Naive B cell (primary cell): Measurements from ENCODE around the gene HNRNPL. TPM values are rescaled to one million over a fixed set of nuclear protein-coding genes. Genes with fewer than 3 reads are reported as not detected.
A peak's percentile ranks its signal among the peaks of the same experiment; 100 is the strongest.
"Not testable (repeated sequence)": the region's sequence is repeated elsewhere in the genome, so short reads cannot be mapped to it uniquely, and the experiment has no call there.

ENCODE experiments used
- ATAC-seq, 2 donors: fragments of 150-1000 bp; cut with Tn5 transposase; 2 replicates each; pipeline ENCODE4 v1.10.0; 2021; ENCODE audit warnings: low read depth in 2 of 2, mild to moderate bottlenecking in 2 of 2, moderate library complexity in 2 of 2
- DNase-seq: peaks from one replicate; pipeline ENCODE4 v3.0.0; 2022
- H3K27ac Mint-ChIP-seq, 6 donors: one replicate each; pipeline ENCODE4 v1.8.0; 2020 to 2022; ENCODE audit warnings: mild to moderate bottlenecking in 6 of 6, mixed read lengths in 6 of 6, moderate library complexity in 5 of 6, inconsistent platforms in 2 of 6
- H3K27me3 Mint-ChIP-seq, 3 donors: one replicate each; pipeline ENCODE4 v1.8.0; 2021 to 2022; ENCODE audit warnings: mixed read lengths in 3 of 3, mild to moderate bottlenecking in 1 of 3
- H3K36me3 Mint-ChIP-seq, 2 donors: one replicate each; pipeline ENCODE4 v1.8.0; 2020 to 2022; ENCODE audit warnings: mixed read lengths in 2 of 2, inconsistent platforms in 1 of 2, mild to moderate bottlenecking in 1 of 2
- H3K4me1 Mint-ChIP-seq, 3 donors: one replicate each; pipeline ENCODE4 v1.8.0; 2020 to 2022; ENCODE audit warnings: mixed read lengths in 3 of 3, inconsistent platforms in 1 of 3, mild to moderate bottlenecking in 1 of 3, moderate library complexity in 1 of 3
- H3K4me3 Mint-ChIP-seq, 8 donors: one replicate each; pipeline ENCODE4 v1.8.0; 2020 to 2022; ENCODE audit warnings: mild to moderate bottlenecking in 8 of 8, mixed read lengths in 8 of 8, moderate library complexity in 8 of 8, inconsistent platforms in 2 of 8
- H3K9me3 Mint-ChIP-seq, 7 donors: one replicate each; pipeline ENCODE4 v1.8.0; 2020 to 2022; ENCODE audit warnings: mixed read lengths in 7 of 7, mild to moderate bottlenecking in 5 of 7, inconsistent platforms in 2 of 7, moderate library complexity in 1 of 7
- polyA plus RNA-seq, 6 donors: library from polyadenylated mRNA; unstranded; fragments of 300-500 nt; fragmentation: Illumina TruSeq; gene quantifications; one replicate each; pipeline ENCODE4 v1.2.3, GENCODE V29; 2021; ENCODE audit warnings: low read depth in 6 of 6

The HNRNPL gene
- polyA plus RNA-seq, 6 donors from 2014 or later, result 29.0 to 116 (median 99.3) TPM

GRCh38 chr19:38826856-38827551, 22.8 kb downstream of the HNRNPL start:
- Mint-ChIP-seq H3K4me3 (peak overlapping the region in 2 of 8 donors; percentile 8 to 53), H3K9me3 (no peaks in the 10 kb centered on the region), H3K4me1 (peaks cover 21 to 55% (median 44%) of the 10 kb centered on the region in 3 donors), H3K27ac (peak overlapping the region in 2 of 6 donors; percentile 34 to 83), H3K27me3 (no peaks in the 10 kb centered on the region), H3K36me3 (peaks cover 15 to 25% of the 10 kb centered on the region in 2 donors)
- DNase-seq (no peak), ATAC-seq (no peak)

- ATAC-seq, DNase-seq, H3K27me3 Mint-ChIP-seq, H3K9me3 Mint-ChIP-seq, H3K4me3 Mint-ChIP-seq: not testable (repeated sequence)
- Mint-ChIP-seq H3K36me3 (peaks cover 15 to 25% of the 10 kb centered on the region in 2 donors), H3K4me1 (peaks cover 14 to 45% (median 37%) of the 10 kb centered on the region in 3 donors), H3K27ac (peak overlapping the region in 1 of 6 donors; percentile 47)
Measured at GRCh38 chr19:38825936-38826335, 23.9 kb downstream of the HNRNPL start.

DNA sequence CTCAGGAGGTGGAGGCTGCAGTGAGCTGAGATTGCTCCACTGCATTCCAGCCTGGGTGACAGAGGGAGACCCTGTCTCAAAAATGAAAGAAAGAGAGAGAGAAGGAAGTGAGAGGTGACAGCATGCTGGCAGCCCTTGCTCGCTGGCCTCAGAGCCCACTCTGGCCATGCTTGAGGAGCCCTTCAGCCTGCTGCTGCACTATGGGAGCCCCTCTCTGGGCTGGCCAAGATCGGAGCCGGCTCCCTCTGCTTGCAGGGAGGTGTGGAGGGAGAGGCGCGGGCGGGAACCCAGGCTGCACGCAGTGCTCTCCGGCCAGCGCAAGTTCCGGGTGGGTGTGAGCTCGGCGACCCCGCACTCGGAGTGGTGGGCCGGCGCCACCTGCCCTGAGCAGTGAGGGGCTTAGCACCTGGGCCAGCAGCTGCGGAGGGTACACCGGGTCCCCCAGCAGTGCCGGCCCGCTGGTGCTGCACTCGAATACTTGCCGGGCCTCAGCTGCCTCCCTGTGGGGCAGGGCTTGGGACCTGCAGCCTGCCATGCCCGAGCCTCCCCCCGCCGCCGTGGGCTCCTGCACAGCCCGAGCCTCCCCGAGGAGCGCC, 28.5 kb downstream of the HNRNPL start:
- ATAC-seq, DNase-seq, H3K9me3 Mint-ChIP-seq, H3K27me3 Mint-ChIP-seq, H3K4me3 Mint-ChIP-seq: not testable (repeated sequence)
- Mint-ChIP-seq H3K36me3 (peaks cover 16 to 25% of the 10 kb centered on the region in 2 donors), H3K4me1 (peaks cover 14 to 33% (median 16%) of the 10 kb centered on the region in 3 donors), H3K27ac (peak overlapping the region in 1 of 6 donors; percentile 59)

DNA sequence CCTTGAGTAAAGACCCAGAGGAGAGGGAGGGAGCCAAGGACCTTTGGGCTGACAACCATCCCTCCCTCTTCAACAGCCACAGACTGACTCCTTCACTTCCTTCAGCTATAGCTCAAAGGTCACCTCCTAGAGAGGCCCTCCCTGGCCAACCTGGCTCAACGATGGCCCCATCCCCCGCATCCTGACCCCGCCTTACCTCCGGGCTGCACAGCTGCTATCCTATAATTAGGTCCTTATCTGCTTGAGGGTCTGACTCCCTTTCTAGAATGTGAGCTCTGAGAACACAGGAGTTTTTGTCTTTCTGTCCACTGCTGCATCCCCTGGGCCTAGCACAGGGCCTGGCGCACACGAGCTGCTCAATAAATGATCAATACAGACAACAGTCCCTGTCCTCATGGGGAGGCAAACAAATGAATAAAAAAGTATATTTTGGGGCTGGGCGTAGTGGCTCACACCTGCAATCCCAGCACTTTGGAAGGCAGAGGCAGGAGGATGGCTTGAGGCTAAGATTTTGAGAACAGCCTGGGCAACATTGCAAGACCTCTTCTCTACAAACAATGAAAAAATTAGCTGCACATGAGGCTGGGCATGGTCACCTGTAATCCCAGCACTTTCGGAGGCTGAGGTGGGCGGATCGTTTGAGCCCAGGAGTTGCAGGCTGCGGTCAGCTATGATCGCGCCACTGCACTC, 30.4 kb downstream of the HNRNPL start:
- DNase-seq (no peak), ATAC-seq (no peak)
- H3K4me1 Mint-ChIP-seq, result peaks cover 9 to 27% (median 16%) of the 10 kb centered on the region in 3 donors
- H3K36me3 Mint-ChIP-seq, result peaks cover 16 to 34% of the 10 kb centered on the region in 2 donors
- no peak overlapping the region for H3K4me3 Mint-ChIP-seq
- H3K27me3 Mint-ChIP-seq, result no peaks in the 10 kb centered on the region
- peak overlapping the region in 1 of 6 donors; percentile 69 for H3K27ac Mint-ChIP-seq
- H3K9me3 Mint-ChIP-seq, result no peaks in the 10 kb centered on the region

DNA sequence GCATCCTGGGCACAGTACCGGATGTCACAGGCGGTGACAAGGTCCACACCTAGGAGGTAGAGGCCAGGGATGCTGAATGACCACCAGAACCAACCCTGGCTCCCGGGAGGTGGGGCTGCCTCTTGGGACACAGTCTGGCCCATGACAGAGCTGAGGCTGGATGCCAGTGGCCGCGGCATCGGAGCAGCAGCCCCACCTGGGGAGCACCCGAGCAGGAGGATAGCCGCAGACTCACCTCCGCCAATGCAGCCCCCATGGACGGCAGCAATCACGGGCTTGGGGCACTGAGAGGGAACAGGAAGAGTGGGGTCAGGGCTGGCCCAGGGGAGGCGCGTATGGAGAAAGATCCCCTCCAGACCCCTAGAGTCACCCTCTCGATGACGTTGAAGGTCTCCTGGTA, 32.7 kb downstream of the HNRNPL start:
- no peak overlapping the region for H3K27ac Mint-ChIP-seq

DNA sequence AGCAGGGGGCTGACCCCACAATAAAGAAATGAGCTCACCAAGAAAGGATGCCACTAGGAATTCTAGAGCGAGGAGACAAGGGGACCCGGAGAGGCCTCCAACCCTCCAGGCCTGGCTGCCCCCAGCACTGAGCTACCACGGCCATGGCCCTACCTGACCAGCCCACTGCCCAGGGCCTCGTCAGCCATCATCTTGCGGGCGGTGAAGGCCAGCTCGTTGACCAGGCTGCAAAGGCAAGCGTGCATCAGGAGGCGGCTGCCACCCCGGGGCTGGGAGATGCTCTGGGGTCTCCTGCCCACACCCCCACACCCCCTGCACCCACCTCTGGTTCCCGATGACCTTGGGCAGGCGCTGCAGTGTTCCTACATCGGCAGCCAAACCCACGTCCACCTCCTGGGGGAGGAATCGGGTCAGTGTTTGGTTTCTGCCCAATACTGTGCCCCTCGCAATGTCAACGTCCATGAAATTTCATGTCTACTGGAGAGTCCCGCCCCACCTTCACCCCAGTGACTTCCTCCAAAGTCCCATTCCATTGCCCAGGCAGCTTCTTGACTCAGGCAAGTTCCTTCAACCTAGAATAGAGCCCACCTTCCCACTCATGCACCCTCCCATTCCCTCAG, 33.5 kb downstream of the HNRNPL start:
- Mint-ChIP-seq H3K4me1 (peaks cover 1 to 16% (median 4%) of the 10 kb centered on the region in 3 donors), H3K36me3 (peaks cover 0 to 19% of the 10 kb centered on the region in 2 donors), H3K9me3 (no peaks in the 10 kb centered on the region), H3K27me3 (no peaks in the 10 kb centered on the region), H3K27ac (peak overlapping the region in 1 of 6 donors; percentile 74), H3K4me3 (no peak overlapping the region)
- DNase-seq, result no peak
- ATAC-seq, result no peak

More for the DNA sequence above, 32.7 kb downstream of the HNRNPL start:
- no peak overlapping the region for H3K4me3 Mint-ChIP-seq
- DNase-seq (no peak), ATAC-seq (no peak)
- peaks cover 1 to 16% (median 4%) of the 10 kb centered on the region in 3 donors for H3K4me1 Mint-ChIP-seq
- H3K36me3 Mint-ChIP-seq, result peaks cover 0 to 19% of the 10 kb centered on the region in 2 donors
- H3K27me3 Mint-ChIP-seq, result no peaks in the 10 kb centered on the region
- H3K9me3 Mint-ChIP-seq, result no peaks in the 10 kb centered on the region

GRCh38 chr19:38815059-38816001, 34.5 kb downstream of the HNRNPL start:
- H3K27ac Mint-ChIP-seq, result peak overlapping the region in 1 of 6 donors; percentile 54
- H3K4me1 Mint-ChIP-seq, result peaks cover 0 to 9% (median 4%) of the 10 kb centered on the region in 3 donors
- ATAC-seq (no peak), DNase-seq (no peak)
- peaks cover 0 to 19% of the 10 kb centered on the region in 2 donors for H3K36me3 Mint-ChIP-seq
- H3K4me3 Mint-ChIP-seq, result no peak overlapping the region
- no peaks in the 10 kb centered on the region for H3K27me3 Mint-ChIP-seq
- H3K9me3 Mint-ChIP-seq, result no peaks in the 10 kb centered on the region

DNA sequence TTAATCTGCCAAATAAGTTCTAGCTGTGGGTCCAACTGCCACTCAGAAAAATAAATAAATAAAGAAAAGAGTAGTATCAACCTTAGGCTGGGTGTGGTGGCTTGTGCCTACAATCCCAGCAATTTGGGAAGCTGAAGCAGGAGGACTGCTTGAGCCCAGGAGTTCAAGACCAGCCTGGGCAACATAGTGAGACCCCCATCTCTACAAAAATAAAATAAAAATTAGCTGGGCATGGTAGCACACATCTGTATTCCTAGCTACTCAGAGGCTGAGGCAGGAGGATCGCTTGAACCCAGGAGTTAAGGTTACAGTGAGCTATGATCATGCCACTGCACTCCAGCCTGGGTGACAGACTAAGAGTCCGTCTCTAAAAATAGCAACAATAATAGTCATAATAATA, 35.9 kb downstream of the HNRNPL start:
- not testable (repeated sequence) for H3K4me3 Mint-ChIP-seq, H3K9me3 Mint-ChIP-seq, DNase-seq, H3K27ac Mint-ChIP-seq, H3K27me3 Mint-ChIP-seq, ATAC-seq
- H3K4me1 Mint-ChIP-seq, result peaks cover 2 to 10% (median 4%) of the 10 kb centered on the region in 3 donors
- H3K36me3 Mint-ChIP-seq, result peaks cover 0 to 19% of the 10 kb centered on the region in 2 donors

GRCh38 chr19:38813323-38813722, 36.5 kb downstream of the HNRNPL start:
- Mint-ChIP-seq H3K27ac (peak overlapping the region in 1 of 6 donors; percentile 87), H3K27me3 (no peaks in the 10 kb centered on the region), H3K9me3 (no peaks in the 10 kb centered on the region), H3K4me1 (peaks cover 2 to 10% (median 4%) of the 10 kb centered on the region in 3 donors), H3K4me3 (peak overlapping the region in 1 of 8 donors; percentile 10), H3K36me3 (peaks cover 0 to 20% of the 10 kb centered on the region in 2 donors)
- no peak for ATAC-seq
- DNase-seq, result no peak

DNA sequence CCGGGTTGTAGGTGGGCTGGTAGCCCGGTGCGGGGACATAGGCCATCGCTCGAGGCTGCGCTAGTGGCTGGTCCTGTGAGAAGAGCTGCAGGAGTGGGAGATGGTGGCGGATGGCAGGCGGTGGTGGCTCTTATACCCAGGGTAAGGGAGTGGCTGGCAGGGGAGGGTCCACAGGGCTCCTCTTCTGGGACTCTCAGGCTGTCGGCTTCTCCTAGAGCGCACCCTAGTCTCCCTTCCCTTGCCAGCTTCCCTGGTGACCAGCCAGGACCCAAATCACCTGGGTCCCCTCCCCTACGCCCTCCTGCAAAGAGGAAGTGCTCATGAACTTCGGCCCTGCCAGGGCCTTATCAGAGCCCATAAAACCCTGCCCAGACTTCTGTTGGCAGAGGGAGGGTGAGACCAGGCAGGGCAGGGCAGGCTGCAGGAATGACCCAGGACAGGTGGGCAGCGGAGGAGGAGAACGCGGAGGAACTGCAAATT, 36.9 kb downstream of the HNRNPL start, which contains the start of gene LGALS4:
TSS of gene LGALS4 (minus strand) at position 105 of the 480 bp plus-strand sequence. CDS start at position 46, 59 bp downstream.
- Mint-ChIP-seq H3K9me3 (no peaks in the 10 kb centered on the region), H3K27me3 (no peaks in the 10 kb centered on the region), H3K27ac (peak within 1 kb of the TSS in 4 of 6 donors; percentile 42 to 87 (median 70)), H3K4me3 (peak within 1 kb of the TSS in 1 of 8 donors; percentile 10), H3K4me1 (peaks cover 2 to 10% (median 4%) of the 10 kb centered on the region in 3 donors), H3K36me3 (peaks cover 0 to 24% of the 10 kb centered on the region in 2 donors)
- DNase-seq, result no peak
- ATAC-seq, result no peak

DNA sequence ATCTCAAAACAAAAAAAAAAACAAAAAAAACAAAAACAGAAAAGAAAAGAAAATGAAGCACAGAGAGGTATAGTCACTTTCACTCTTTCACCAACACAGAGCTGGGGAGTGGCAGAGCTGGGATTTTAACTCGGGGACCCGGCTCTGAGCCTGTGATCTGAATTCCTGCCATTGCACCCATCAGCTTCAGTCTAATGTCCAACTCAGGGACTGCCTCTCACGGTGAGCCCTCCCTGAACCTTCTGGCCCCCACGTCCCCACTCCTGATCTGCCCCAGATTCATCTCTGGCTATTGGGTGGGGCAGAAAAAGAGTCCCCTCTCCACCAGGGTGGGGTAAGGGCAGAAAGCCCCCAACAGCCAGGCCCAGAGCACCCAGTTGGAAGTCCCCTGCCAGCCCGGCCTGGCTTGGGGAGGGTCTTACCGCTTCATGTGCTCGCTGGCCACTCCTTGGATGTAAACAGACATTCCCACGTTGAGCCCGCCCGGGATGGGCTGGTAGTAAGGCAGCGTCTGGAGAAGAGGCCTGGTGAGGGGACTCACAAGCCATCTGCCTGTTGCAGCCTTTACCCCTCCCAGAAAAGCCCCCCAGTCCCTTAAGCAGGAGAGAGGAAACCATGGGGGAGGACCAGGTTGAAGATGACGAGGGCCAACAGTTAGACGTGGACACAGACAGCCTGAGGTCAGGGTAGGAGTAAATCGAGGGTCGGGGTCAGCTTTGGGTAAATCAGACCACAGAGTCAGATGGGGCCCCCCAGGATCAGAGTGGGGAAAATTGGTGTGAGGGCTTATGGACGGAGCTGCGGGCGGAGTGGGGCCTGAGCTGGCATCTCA, 37.6 kb downstream of the HNRNPL start:
- H3K27ac Mint-ChIP-seq, result peak overlapping the region in 2 of 6 donors; percentile 12 to 77
- DNase-seq (no peak), ATAC-seq (no peak)
- H3K4me1 Mint-ChIP-seq, result peaks cover 2 to 12% (median 6%) of the 10 kb centered on the region in 3 donors
- no peaks in the 10 kb centered on the region for H3K27me3 Mint-ChIP-seq
- no peak overlapping the region for H3K4me3 Mint-ChIP-seq
- H3K9me3 Mint-ChIP-seq, result no peaks in the 10 kb centered on the region
- peaks cover 0 to 25% of the 10 kb centered on the region in 2 donors for H3K36me3 Mint-ChIP-seq
